Measurements from ENCODE around the gene FAM241B.

The FAM241B gene

GRCh38 chr10:69666756-69667155, 36.7 kb downstream of the FAM241B start:
- no peak for DNase-seq (ENCODE audit: low read depth)

GRCh38 chr10:69668721-69669120, 38.7 kb downstream of the FAM241B start:
- no peak for DNase-seq (ENCODE audit: low read depth)

DNA sequence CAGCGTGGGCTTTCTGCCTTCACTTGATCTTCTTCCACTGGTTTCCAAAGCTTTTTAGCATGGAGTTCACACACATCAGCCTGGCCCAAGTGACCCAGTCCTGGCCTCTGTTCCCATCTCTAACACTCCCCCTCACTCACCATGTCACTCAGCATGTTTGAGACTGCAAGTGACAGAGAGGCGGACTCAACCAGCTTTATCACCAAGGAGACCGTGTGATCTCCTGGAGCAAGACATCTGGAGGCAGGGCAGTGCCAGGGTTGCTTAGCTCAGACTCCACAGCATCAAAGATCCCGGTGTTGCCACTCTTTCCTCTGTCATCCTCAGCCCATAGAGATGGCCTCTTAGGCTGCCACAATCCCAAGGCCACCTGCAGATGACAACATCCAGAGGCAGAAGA, 39.4 kb downstream of the FAM241B start:
- DNase-seq (ENCODE audit: low read depth), result no peak

DNA sequence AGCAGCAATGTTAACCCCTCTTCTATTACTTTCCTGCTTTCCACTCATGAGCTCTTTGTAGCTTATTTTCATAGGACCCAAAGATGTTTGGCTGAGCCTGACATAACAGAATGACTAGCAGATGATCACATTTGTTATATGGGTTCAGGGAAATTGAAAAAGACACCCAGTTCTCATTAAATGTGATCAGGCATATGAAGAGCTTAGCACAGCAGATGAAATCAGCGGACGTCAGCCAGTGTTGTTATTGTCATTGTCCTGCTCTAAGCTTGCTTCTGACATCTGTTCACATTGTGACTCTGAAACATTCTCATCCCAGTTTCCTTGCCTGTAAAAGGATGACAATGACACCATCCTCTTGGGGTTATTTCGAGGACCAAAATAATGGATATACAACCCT, 43.5 kb downstream of the FAM241B start:
- no peak for DNase-seq (ENCODE audit: low read depth)

DNA sequence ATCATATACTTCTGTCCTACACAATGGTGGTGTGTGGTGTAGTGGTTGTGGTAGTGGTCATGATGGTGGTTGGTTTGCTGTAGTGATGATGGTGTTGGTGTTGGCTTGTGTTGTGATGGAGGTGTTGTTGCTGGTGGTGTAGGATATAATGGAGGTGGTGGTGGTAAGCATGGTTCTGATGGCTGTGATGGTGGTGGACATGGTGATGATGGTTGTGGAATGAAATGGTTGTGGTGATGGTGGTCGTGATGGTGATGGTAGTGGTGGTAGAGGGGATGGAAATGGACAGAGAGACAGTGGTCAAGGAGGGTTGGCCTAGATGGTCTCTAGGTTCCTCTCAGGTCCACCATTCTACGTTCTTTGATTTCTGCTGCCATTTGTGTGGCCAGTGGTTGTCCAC, 44.7 kb downstream of the FAM241B start:
- no peak for DNase-seq (ENCODE audit: low read depth)

DNA sequence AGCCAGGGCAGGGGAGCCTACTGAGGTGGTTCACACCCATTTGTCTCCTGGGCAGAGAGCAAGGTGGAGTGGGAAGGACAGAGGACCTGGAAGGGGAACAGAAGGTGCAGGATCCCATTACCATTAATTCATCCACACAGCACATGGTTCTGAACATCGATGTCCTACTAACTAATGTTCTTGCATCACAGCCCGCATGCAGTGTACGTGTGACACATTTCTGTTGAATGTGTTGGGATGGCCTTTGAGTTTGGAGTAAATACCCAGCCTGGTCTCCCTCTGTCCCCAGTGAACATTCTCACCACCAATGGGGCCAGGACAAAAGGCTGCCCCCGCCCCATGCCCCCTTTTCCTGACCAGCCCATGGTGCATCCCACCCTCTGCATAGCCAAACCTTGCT, 46.3 kb downstream of the FAM241B start:
- no peak for DNase-seq (ENCODE audit: low read depth)

DNA sequence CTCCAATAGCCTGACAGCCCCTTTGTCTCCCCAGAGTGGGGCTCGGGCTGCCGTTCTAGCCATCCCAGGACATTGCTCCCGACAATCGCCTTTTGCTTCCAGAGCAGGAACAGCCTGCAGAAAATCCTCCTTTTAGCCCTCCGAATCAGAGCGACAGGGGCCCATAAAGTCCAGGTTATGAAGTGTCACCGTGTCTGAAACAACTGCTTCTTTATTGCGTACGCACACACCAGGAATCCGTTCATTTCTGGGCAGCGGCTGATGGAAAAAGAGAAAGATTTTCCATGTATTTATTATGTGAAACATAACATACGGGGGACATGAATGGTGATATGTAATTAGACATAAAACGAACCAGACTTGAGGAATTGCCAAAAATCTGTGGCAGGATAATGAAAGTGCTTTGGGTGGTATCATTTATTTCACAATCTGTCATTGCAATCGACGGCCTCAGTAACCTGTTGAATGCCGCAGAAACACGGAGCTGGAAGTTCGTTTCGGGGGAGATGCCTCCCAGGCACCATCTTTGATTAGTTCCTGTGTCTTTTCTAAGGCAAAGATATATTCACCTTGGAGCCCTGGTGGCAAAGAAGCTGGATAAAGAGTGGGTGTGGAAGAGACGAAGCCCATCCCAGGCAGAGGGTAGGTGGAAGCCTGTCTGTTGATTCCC, 48.1 kb downstream of the FAM241B start:
- DNase-seq (ENCODE audit: low read depth), result no peak

- DNase-seq (ENCODE audit: low read depth), result no peak
These were observed 49.7 kb downstream of the FAM241B start for GRCh38 chr10:69679736-69680135.

GRCh38 chr10:69680610-69681009, 50.6 kb downstream of the FAM241B start:
- no peak for DNase-seq (ENCODE audit: low read depth)

DNA sequence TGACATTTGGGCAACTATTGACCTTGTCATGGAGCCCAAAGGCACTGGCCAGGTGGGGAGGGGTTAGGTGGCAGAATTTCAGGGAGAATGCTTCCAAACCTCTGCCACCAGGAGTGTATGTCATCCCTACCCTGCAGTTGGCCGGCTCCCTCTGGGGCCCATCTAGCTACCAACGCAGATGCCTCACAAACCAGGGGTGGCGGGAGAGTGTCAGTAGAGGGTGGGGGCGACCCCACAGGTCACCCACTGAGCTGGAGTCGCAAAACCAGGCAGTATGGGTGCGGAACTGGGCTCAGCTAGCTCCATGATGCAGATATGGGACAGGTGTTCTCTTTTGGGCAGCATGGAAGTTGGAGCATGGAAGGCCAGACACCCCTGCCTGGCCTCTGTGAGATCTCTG, 51.4 kb downstream of the FAM241B start:
- no peak for DNase-seq (ENCODE audit: low read depth)

GRCh38 chr10:69682955-69683474, 53.0 kb downstream of the FAM241B start:
- no peak for DNase-seq (ENCODE audit: low read depth)

Data from activated gamma-delta T cell treated with anti-CD3 and anti-CD28 coated beads, Interleukin-2, amount 50 U/mL, for 16 hours (primary cell).